ENCODE measurements around the gene PPARG.
"Not testable (repeated sequence)": the region's sequence is repeated elsewhere in the genome, so short reads cannot be mapped to it uniquely, and the experiment has no call there.

Gene PPARG

GRCh38 chr3:12288182-12289129 lies at the start of gene PPARG:
PPARG (plus strand) TSS chr3:12289070; CDS start chr3:12379712, 90,642 bp downstream.
- no peak for DNase-seq

GRCh38 chr3:12239301-12239700 lies 49.6 kb upstream of the PPARG start:
- no peak for DNase-seq

GRCh38 chr3:12242772-12243171 lies 46.1 kb upstream of the PPARG start:
- DNase-seq = no peak

GRCh38 chr3:12246497-12247163 lies 42.2 kb upstream of the PPARG start:
- DNase-seq = no peak

GRCh38 chr3:12247411-12247810 lies 41.5 kb upstream of the PPARG start:
- no peak for DNase-seq

GRCh38 chr3:12249519-12249918 lies 39.4 kb upstream of the PPARG start:
- DNase-seq = no peak

- DNase-seq = no peak
These were observed 36.0 kb upstream of the PPARG start for GRCh38 chr3:12252889-12253288.

- DNase-seq = no peak
These were observed 35.1 kb upstream of the PPARG start for GRCh38 chr3:12253516-12254343.

- DNase-seq = no peak
These were observed 33.5 kb upstream of the PPARG start for GRCh38 chr3:12255393-12255792.

GRCh38 chr3:12258911-12259310 lies 30.0 kb upstream of the PPARG start:
- DNase-seq = no peak

- not testable (repeated sequence) for DNase-seq
These were observed 26.7 kb upstream of the PPARG start for GRCh38 chr3:12262173-12262572.

- DNase-seq = no peak
These were observed 23.4 kb upstream of the PPARG start for GRCh38 chr3:12265508-12265907.

GRCh38 chr3:12266038-12266437 lies 22.8 kb upstream of the PPARG start:
- DNase-seq = no peak

- DNase-seq = no peak
These were observed 21.4 kb upstream of the PPARG start for GRCh38 chr3:12267376-12268030.

GRCh38 chr3:12268049-12268735 lies 20.7 kb upstream of the PPARG start:
- DNase-seq = no peak

- no peak for DNase-seq
These were observed 17.9 kb upstream of the PPARG start for GRCh38 chr3:12270976-12271375.

- DNase-seq = no peak
These were observed 15.7 kb upstream of the PPARG start for GRCh38 chr3:12273045-12273695.

GRCh38 chr3:12275974-12276650 lies 12.8 kb upstream of the PPARG start:
- no peak for DNase-seq

GRCh38 chr3:12276827-12277226 lies 12.0 kb upstream of the PPARG start:
- DNase-seq = not testable (repeated sequence)

GRCh38 chr3:12278566-12278965 lies 10.3 kb upstream of the PPARG start:
- no peak for DNase-seq

Measured in NCI-H1092 (cell line).